GM12892 (cell line): Measurements from ENCODE around the gene IRF5.

Experiments
- DNase-seq: peaks from one replicate; pipeline ENCODE4 v3.0.0; 2011; ENCODE audit not compliant: insufficient read length
- FAIRE-seq: peaks from 2 replicates; lab custom pipeline; 2011; peaks lifted over from hg19 to GRCh38; lab: Jason Lieb, UNC
- POLR2A ChIP-seq: IDR thresholded peaks from 2 replicates; pipeline ENCODE4 v1.6.1; 2011; ENCODE audit warnings: low read depth, low read length, control low read depth
- POLR2AphosphoS5 ChIP-seq: IDR thresholded peaks from 2 replicates; pipeline ENCODE4 v1.6.1; 2011; ENCODE audit warnings: low read depth, low read length, control low read depth
- TAF1 ChIP-seq: IDR thresholded peaks from 2 replicates; pipeline ENCODE4 v1.6.1; 2011; ENCODE audit warnings: low read depth, mild to moderate bottlenecking, control low read depth, low read length, borderline replicate concordance

IRF5 gene

GRCh38 chr7:128893251-128894100, 44.3 kb upstream of the IRF5 start:
- DNase-seq (no peak), FAIRE-seq (no peak)
- TF ChIP-seq POLR2A (no peak), POLR2AphosphoS5 (no peak)

GRCh38 chr7:128894101-128894440, 43.7 kb upstream of the IRF5 start:
- no peak for DNase-seq
- TF ChIP-seq POLR2A (no peak), TAF1 (no peak), POLR2AphosphoS5 (no peak)
- FAIRE-seq = no peak

- TF ChIP-seq TAF1 (no peak), POLR2AphosphoS5 (no peak), POLR2A (no peak)
- no peak for DNase-seq
- FAIRE-seq = no peak
Observed at GRCh38 chr7:128895320-128895719, 42.4 kb upstream of the IRF5 start.

- FAIRE-seq = no peak
- DNase-seq = no peak
- TF ChIP-seq TAF1 (no peak), POLR2A (no peak), POLR2AphosphoS5 (no peak)
Observed at GRCh38 chr7:128899392-128899791, 38.3 kb upstream of the IRF5 start.

- FAIRE-seq (no peak), DNase-seq (no peak)
- TF ChIP-seq TAF1 = no peak
- TF ChIP-seq POLR2AphosphoS5 = no peak
- TF ChIP-seq POLR2A = no peak
Observed at GRCh38 chr7:128900237-128900636, 37.5 kb upstream of the IRF5 start.

GRCh38 chr7:128902761-128903585, 34.8 kb upstream of the IRF5 start:
- FAIRE-seq = no peak
- TF ChIP-seq POLR2AphosphoS5 (no peak), TAF1 (no peak), POLR2A (no peak)
- DNase-seq = no peak

GRCh38 chr7:128903621-128904361, 33.9 kb upstream of the IRF5 start:
- TF ChIP-seq TAF1 = no peak
- TF ChIP-seq POLR2AphosphoS5 = no peak
- no peak for TF ChIP-seq POLR2A
- no peak for FAIRE-seq
- DNase-seq = no peak

GRCh38 chr7:128904381-128905197, 33.1 kb upstream of the IRF5 start:
- DNase-seq = no peak
- TF ChIP-seq POLR2AphosphoS5 (no peak), POLR2A (no peak), TAF1 (no peak)
- no peak for FAIRE-seq

- FAIRE-seq = no peak
- DNase-seq = no peak
Observed at GRCh38 chr7:128906001-128906765, 31.5 kb upstream of the IRF5 start.

More at GRCh38 chr7:128906001-128906765, 31.5 kb upstream of the IRF5 start:
- no peak for TF ChIP-seq POLR2A
- TF ChIP-seq TAF1 = no peak
- TF ChIP-seq POLR2AphosphoS5 = no peak
